HepG2 (cell line): Measurements from ENCODE around the gene MIF. TPM values are rescaled to one million over a fixed set of nuclear protein-coding genes. Genes with fewer than 3 reads are reported as not detected.
A peak's percentile ranks its signal among the peaks of the same experiment; 100 is the strongest.
"Not testable (repeated sequence)": the region's sequence is repeated elsewhere in the genome, so short reads cannot be mapped to it uniquely, and the experiment has no call there.

ENCODE experiments used
- ATAC-seq: fragments of 200-7000 bp; cut with Tn5 transposase; 3 replicates; pipeline ENCODE4 v1.9.1; 2020; ENCODE audit warnings: mild to moderate bottlenecking, moderate library complexity
- BruUV-seq: library from RNA; stranded (reverse); fragments of 400-500 nt; replicated peaks from 2 replicates; lab custom pipeline; 2021; lab: Mats Ljungman, UMichigan
- CTCF ChIA-PET: fragments of 300-600 bp; formaldehyde crosslinking; extraction: SDS; loops from one replicate; lab custom pipeline; 2021; ENCODE audit warnings: low total read pairs, inconsistent platforms, low intra/inter-chr PET ratio; lab: Yijun Ruan, JAX
- POLR2A ChIA-PET: fragments of 350-600 bp; sonication (Branson Sonifier 250); formaldehyde crosslinking; loops from one replicate; lab custom pipeline; 2020; ENCODE audit warnings: antibody characterized with exemption, inconsistent platforms; lab: Yijun Ruan, JAX
- DNase-seq: peaks from one replicate; pipeline ENCODE4 v3.0.0-alpha.2; 2015; ENCODE audit warnings: low spot score
- FAIRE-seq: peaks from 3 replicates; lab custom pipeline; 2011; peaks lifted over from hg19 to GRCh38; lab: Jason Lieb, UNC
- H2AFZ ChIP-seq: one replicate; pipeline ENCODE4 v1.6.1; 2011; ENCODE audit warnings: low read length, inconsistent platforms
- H3K27ac ChIP-seq: fragments of 300-600 bp; 3 replicates; pipeline ENCODE4 v1.8.0; 2011; ENCODE audit warnings: mixed run types, mild to moderate bottlenecking, mixed read lengths, low read length, inconsistent platforms; ENCODE audit not compliant: insufficient read depth; ENCODE audit errors: extremely low read length
- H3K27me3 ChIP-seq, 2 experiments: fragments of 200-600 bp in 1 of 2; 2 replicates in 1 of 2; 3 replicates in 1 of 2; pipeline versions ENCODE4 v1.6.0 to v1.8.0; 2011; ENCODE audit warnings: low read length in 2 of 2, mild to moderate bottlenecking in 2 of 2, moderate library complexity in 2 of 2, inconsistent platforms in 1 of 2; ENCODE audit not compliant: insufficient read depth in 2 of 2, control insufficient read depth in 1 of 2
- H3K36me3 ChIP-seq, 2 experiments: fragments of 200-600 bp in 1 of 2; replicated peaks in 1 of 2; 2 replicates in 1 of 2; 3 replicates in 1 of 2; pipeline versions ENCODE4 v1.5.1 to v1.8.0; 2011; ENCODE audit warnings: low read length in 2 of 2, inconsistent platforms in 1 of 2; ENCODE audit not compliant: insufficient read depth in 2 of 2, control insufficient read depth in 1 of 2
- H3K4me1 ChIP-seq: 2 replicates; pipeline ENCODE4 v1.5.1; 2012; ENCODE audit warnings: low read length, inconsistent platforms; ENCODE audit not compliant: insufficient read depth
- H3K4me2 ChIP-seq: 2 replicates; pipeline ENCODE4 v1.6.0; 2011; ENCODE audit warnings: low read depth, low read length, inconsistent platforms
- H3K4me3 ChIP-seq, 3 experiments: fragments of 200-600 bp in 1 of 3; sonication (generic), shearing (Covaris generic) in 1 of 3; replicated peaks in 1 of 3; 2 replicates each; pipeline ENCODE4 v1.5.1; 2011 to 2016; ENCODE audit warnings: low read length in 3 of 3, inconsistent platforms in 2 of 3, low read depth in 2 of 3, mild to moderate bottlenecking in 2 of 3, control low read depth in 1 of 3, mixed read lengths in 1 of 3; ENCODE audit not compliant: insufficient read depth in 1 of 3
- H3K79me2 ChIP-seq: one replicate; pipeline ENCODE4 v1.6.1; 2011; ENCODE audit warnings: low read length, inconsistent platforms; ENCODE audit not compliant: insufficient read depth
- H3K9ac ChIP-seq: 2 replicates; pipeline ENCODE4 v1.6.0; 2011; ENCODE audit warnings: mild to moderate bottlenecking, low read depth, low read length, inconsistent platforms; ENCODE audit not compliant: insufficient read depth
- H3K9me3 ChIP-seq: 2 replicates; pipeline ENCODE4 v1.5.1; 2012; ENCODE audit warnings: mild to moderate bottlenecking, low read length
- H4K20me1 ChIP-seq: 2 replicates; pipeline ENCODE4 v1.6.0; 2011; ENCODE audit warnings: inconsistent platforms, mild to moderate bottlenecking, low read length, moderate library complexity; ENCODE audit not compliant: insufficient read depth
- AHR ChIP-seq: IDR thresholded peaks from 2 replicates; pipeline ENCODE4 v1.6.1; 2018; ENCODE audit warnings: missing genetic modification reagents, missing compliant biosample characterization
- CEBPB ChIP-seq: IDR thresholded peaks from 2 replicates; pipeline ENCODE4 v1.6.1; 2011; ENCODE audit warnings: low read depth, low read length, improper control_type of control experiment, borderline replicate concordance
- NFRKB ChIP-seq: fragments of 450-650 bp; IDR thresholded peaks from 2 replicates; pipeline ENCODE4 v1.6.1; 2017
- WGBS: methylation state at CpG from one replicate; pipeline ENCODE4 v1.1.6; 2017; ENCODE audit warnings: low lambda C conversion rate; 5-methylcytosine and 5-hydroxymethylcytosine counted together
- in situ Hi-C: cut with HindIII; loops from 2 replicates; pipeline ENCODE4 v1.10.0; 2017; ENCODE audit warnings: low pct_unique_long_range_greater_than_20kb; ENCODE audit not compliant: extremely low pct_ligation_motif_present
- intact Hi-C: fragments of 100-400 bp; cut with micrococcal nuclease; formaldehyde crosslinking; loops from one replicate; pipeline ENCODE4 v1.10.0; 2022; ENCODE audit not compliant: unreplicated experiment
- polyA plus RNA-seq, 8 experiments: library from polyadenylated mRNA; depleted of rRNA in 3 of 8; stranded (reverse) in 7 of 8; unstranded in 1 of 8; fragments of >200 nt; fragmentation: Illumina TruSeq in 4 of 8; extraction: Trizol in 4 of 8; gene quantifications; 2 replicates each; pipeline versions ENCODE4 v1.2.1 to v1.2.3, GENCODE V29; 2011 to 2016; ENCODE audit warnings: low read depth in 4 of 8, missing spikeins in 1 of 8, mixed read lengths in 1 of 8; ENCODE audit not compliant: insufficient read depth in 1 of 8
- total RNA-seq, 5 experiments: library from RNA; depleted of rRNA; stranded (reverse); fragments of >200 nt; fragmentation: Illumina TruSeq; extraction: Trizol; gene quantifications; 2 replicates each; pipeline ENCODE4 v1.2.3, GENCODE V29; 2016; ENCODE audit warnings: low read depth in 1 of 5

Gene MIF
- total and polyA plus RNA-seq, 2 of the 13 experiments (the other 11 are each of a cell fraction or from before 2014, with no cell fraction given), result 634 to 675 TPM

- DNase-seq, result no peak
- H3K9me3 ChIP-seq, result no peaks in the 10 kb centered on the region
- peaks cover 0 to 2% of the 10 kb centered on the region in 2 experiments; a peak in 1 of 5 replicates for H3K36me3 ChIP-seq
- FAIRE-seq, result no peak
- ATAC-seq, result no peak
- no peaks in the 10 kb centered on the region; a peak in 1 of 5 replicates for H3K27me3 ChIP-seq
- peak overlapping the region; percentile 100 for H3K4me2 ChIP-seq
- 99% methylated on average over 4 of the region's 4 CpGs for WGBS
- in situ Hi-C loops (no loop called here), intact Hi-C loops (loop anchor here (5.0 kb wide), 1 partner anchor 72 kb away; the partner anchor contains the start of gene SMARCB1)
- no peak overlapping the region for H2AFZ ChIP-seq
- H3K79me2 ChIP-seq, result peaks cover 7% of the 10 kb centered on the region
- no peaks in the 10 kb centered on the region for H4K20me1 ChIP-seq
- no peak for TF ChIP-seq NFRKB
- TF ChIP-seq AHR (CRISPR knock-in tag), result no peak
- no peak overlapping the region for H3K4me3 ChIP-seq
- POLR2A ChIA-PET, result interaction anchor here (3.0 to 3.2 kb wide), 2 partner anchors 35 to 92 kb away, joined by 56 to 57 read pairs; partner anchors contain the start of genes CHCHD10 and MIF
- H3K4me1 ChIP-seq, result peaks cover 25% of the 10 kb centered on the region
- CTCF ChIA-PET, result no interaction called here
- H3K9ac ChIP-seq, result peak overlapping the region; percentile 74; the same call in 1 of the 2 replicates
- H3K27ac ChIP-seq, result no peak overlapping the region
- no TSS peak for BruUV-seq
These were observed 35.0 kb upstream of the MIF start for GRCh38 chr22:23859201-23859600.

- H3K4me3 ChIP-seq, H3K27me3 ChIP-seq, FAIRE-seq, H3K4me2 ChIP-seq, H3K36me3 ChIP-seq, H3K79me2 ChIP-seq, CTCF ChIA-PET, H3K9ac ChIP-seq, POLR2A ChIA-PET, DNase-seq, H4K20me1 ChIP-seq, in situ Hi-C loops, H3K27ac ChIP-seq, intact Hi-C loops, ATAC-seq, BruUV-seq, H3K9me3 ChIP-seq, H2AFZ ChIP-seq: not testable (repeated sequence)
- 64% methylated on average over 8 of the region's 8 CpGs for WGBS
- TF ChIP-seq CEBPB, result peak; percentile 60
- H3K4me1 ChIP-seq, result peaks cover 25% of the 10 kb centered on the region
These were observed 34.0 kb upstream of the MIF start for GRCh38 chr22:23860187-23860586.
